Measurements from ENCODE around the gene MTREX.

The MTREX gene

DNA sequence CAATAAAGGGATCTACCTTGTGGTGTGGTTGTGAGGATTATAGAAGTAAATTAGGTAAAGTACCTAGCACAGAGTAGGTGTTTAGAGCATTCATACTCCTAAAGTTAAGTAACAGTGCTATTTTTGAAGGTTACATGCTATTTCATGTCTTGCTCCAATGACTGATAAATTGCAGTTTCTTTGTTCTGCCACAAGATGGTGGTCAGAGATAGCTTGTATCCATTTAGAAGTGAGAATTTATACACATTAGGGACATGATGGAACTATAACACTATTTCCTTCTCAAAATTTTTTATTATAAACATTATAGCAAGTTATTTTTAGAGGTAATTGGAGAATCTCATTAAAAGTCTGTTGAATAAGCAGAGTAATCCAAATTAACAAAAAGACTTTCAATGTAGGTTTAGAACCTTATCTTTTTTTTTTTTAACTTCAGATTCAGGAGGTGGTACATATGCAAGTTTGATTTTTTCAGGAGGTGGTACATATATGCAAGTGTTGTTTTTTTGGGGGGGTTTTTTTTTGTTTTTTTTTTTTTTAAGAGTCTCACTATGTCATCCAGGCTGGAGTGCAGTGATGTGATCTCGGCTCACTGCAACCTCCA lies 17.1 kb downstream of the MTREX start:
- DNase-seq (ENCODE audit: low spot score), result peak; percentile 31

- DNase-seq (ENCODE audit: low spot score), result no peak
Measured at GRCh38 chr5:55325621-55326020, 17.8 kb downstream of the MTREX start.

- no peak for DNase-seq (ENCODE audit: low spot score)
Measured at GRCh38 chr5:55327281-55327680, 19.5 kb downstream of the MTREX start.

DNA sequence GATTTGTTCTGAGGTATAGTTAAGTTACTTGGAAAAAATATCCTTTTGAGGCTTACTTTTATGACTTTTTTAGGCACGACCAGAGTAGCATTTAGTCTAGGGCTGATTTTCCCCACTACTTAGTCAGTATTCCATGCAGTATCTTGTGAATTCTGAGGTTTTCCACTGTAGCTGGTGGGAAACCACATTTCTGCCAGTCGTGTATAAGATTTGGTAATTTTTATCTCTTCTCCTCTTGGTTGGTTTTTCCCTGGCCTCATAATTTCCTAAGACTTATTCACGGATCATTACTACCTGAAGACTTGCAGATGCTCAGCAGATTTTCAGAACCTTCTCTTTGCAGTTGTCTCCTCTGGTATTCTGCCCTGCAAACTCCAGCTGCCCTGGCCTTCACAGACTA lies 23.5 kb downstream of the MTREX start:
- DNase-seq (ENCODE audit: low spot score), result no peak

DNA sequence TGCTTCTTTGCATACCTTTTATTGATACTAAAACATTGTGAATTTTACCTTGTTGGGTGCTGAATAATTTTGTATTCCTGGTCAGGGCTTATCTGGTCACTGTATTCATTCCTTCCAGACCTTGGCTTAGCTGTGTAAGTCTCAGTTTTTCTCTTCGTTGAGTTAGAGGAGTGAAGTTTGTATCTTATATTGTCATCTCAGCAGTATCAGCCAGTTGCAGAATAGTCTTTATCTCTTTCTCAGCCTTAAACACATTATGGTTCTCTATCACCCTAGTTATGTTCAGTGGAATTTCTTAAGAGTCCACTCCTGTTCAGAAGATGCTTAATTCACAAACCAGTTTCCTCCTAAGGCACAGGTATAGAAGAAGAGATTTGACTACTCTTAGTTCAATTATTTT lies 25.2 kb downstream of the MTREX start:
- DNase-seq (ENCODE audit: low spot score), result no peak

- DNase-seq (ENCODE audit: low spot score), result no peak
Measured at GRCh38 chr5:55333811-55334210, 26.0 kb downstream of the MTREX start.

DNA sequence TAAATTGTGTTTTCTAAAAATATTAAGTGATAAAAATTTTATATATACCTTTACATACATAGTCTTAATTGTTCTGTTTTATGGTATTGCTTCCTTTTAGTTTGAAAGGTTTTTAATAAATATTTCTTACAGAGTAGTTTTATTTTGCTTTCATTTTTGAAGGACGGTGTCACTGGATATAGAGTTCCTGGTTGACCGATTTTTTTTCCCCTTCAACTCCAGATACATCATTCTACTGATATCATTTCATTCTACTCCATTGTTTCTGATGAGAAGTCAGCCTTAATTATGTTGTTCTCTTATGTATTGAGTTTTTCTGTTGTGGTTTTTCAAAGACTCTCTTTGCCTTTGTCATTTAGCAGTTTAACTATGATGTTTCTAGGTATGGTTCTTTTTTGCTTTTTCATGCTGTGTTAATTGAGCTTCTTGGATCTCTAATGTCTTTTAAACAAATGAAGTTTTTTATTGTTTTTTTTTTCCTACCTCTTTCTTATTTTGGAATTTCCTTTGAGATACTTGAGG lies 30.4 kb downstream of the MTREX start:
- no peak for DNase-seq (ENCODE audit: low spot score)

GRCh38 chr5:55338810-55339243 lies 31.0 kb downstream of the MTREX start:
- no peak for DNase-seq (ENCODE audit: low spot score)

DNA sequence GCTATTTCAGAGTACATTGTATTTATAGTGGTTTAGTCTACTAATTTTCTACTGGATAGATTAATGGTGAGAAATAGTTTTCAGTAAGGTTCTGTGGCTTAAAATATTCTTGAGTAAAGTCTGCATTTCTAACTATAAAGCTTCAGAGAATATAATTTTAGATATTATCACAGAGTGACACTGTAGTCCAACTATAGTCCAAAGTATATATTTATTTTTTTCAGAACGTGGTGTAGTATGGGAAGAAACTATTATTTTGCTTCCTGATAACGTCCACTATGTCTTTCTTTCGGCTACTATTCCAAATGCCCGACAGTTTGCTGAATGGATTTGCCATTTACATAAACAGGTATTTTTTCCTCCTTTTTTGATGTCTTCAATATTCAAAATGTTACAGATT lies 35.3 kb downstream of the MTREX start:
- DNase-seq (ENCODE audit: low spot score), result no peak

- no peak for DNase-seq (ENCODE audit: low spot score)
Measured at GRCh38 chr5:55343609-55344008, 35.8 kb downstream of the MTREX start.

- peak; percentile 10 for DNase-seq (ENCODE audit: low spot score)
Measured at GRCh38 chr5:55344392-55344992, 36.7 kb downstream of the MTREX start.

DNA sequence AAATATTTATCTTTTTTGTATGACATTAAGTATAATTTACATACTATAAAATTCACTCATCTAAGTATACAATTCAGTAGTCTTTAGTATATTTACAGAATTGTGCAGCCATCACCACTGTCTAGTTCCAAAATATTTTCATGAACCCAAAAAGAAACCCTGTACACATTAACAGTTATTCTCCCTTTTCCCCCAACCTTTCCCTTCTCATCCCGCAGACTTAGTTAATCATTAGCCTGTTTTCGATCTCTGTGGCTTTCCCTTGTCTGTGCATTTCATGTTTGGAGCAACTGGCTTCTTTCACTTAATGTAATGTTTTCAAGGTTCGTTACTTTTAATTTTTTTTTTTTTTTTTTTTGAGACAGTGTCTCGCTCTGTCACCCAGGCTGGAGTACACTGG lies 37.5 kb downstream of the MTREX start:
- no peak for DNase-seq (ENCODE audit: low spot score)

DNA sequence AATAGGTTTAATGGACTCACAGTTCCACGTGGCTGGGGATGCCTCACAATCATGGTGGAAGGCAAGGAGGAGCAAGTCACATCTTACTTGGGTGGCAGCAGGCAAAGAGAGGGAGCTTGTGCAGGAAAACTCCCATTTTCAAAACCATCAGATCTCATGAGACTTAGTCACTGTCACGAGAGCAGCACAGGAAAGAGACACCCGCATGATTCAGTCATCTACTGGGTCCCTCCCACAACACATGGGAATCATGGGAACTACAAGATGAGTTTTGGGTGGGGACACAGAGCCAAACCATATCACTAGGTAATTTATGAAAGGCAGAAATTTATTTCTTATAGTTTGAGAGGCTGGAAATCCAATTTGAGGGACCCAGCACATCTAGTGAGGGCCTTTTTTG lies 40.0 kb downstream of the MTREX start:
- no peak for DNase-seq (ENCODE audit: low spot score)

DNA sequence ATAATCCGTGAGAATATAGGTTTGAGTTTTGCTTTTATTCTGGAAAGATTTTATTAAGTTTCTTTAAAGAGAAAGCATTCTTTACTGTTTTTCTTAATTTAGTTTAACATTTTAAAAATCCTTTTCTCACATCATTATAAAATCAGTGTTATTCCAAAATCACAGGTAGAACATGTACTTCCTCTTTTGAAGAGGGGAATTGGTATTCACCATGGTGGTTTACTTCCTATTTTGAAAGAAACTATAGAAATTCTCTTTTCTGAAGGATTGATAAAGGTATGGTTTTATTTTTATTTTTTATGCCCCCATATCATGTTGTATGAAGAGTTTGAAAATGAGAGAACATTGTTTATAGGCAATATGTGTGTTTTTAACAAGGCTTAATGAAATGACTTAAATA lies 43.0 kb downstream of the MTREX start:
- no peak for DNase-seq (ENCODE audit: low spot score)

DNA sequence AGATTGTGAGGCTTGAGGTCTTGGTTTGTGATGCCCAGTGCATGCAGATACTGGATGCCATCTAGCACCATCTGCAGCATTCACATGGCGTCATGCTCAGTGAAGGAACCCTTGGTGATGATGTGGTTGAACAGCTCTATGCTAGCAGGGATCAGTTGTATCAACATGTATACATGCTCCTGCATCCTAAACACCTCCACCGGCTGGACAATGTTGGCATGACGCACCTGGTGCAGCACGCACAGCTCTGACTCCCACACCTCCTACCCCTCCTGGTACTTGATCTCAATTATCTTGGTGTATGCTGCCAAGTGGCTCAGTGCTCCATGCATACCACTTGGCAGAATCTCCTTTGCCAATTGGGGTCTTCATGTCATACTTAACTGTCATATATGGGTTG lies 49.1 kb downstream of the MTREX start:
- no peak for DNase-seq (ENCODE audit: low spot score)

DNA sequence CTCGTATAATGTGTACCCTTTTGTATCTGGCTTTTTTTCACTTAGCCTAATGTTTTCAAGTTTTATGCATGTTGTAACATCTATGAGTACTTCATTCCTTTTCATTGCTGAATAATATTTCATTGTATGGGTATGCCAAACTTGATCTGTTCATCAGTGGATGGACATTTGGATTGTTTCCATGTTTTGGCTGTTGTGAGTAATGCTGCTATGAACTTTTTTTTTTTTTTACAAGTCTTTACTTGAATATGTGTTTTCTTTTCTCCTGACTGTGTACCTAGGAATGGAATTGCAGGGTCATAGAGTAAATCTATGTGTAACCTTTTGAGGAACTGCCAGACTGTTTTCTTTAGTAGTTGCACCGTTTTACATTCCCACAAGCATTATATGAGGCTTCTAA lies 52.4 kb downstream of the MTREX start:
- no peak for DNase-seq (ENCODE audit: low spot score)

GRCh38 chr5:55363856-55364255 lies 56.1 kb downstream of the MTREX start:
- no peak for DNase-seq (ENCODE audit: low spot score)

- DNase-seq (ENCODE audit: low spot score), result no peak
Measured at GRCh38 chr5:55364537-55365055, 56.8 kb downstream of the MTREX start.

DNA sequence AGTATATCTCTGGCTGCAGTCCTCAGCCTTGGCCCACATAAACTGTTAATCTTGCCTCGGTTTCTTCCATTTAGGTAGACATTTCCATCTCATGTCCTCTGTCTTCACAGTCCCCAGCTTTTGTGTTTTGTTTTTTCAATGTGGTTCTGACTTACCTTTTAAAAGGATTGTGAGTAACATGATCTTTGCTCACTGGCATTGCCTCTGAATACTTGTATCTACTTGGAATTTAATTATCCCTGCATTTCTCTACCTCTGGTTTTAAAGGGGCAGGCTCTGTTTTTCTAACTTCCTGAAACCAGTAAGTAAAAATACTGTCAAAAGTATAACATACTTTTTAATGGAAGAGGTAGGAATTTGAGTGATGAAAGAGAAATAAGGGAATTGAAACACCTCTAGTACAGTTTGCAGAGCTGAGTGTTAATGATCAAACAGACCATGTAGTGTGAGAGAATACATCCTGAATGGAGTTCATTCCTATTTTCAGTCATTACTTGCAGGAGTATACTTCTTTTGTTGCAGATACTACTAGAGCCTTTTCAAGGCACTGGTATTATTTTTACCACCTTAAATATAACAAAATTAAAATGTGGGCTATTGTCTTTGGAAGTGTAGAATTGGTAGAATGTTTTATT lies 62.6 kb downstream of the MTREX start:
- no peak for DNase-seq (ENCODE audit: low spot score)

DNA sequence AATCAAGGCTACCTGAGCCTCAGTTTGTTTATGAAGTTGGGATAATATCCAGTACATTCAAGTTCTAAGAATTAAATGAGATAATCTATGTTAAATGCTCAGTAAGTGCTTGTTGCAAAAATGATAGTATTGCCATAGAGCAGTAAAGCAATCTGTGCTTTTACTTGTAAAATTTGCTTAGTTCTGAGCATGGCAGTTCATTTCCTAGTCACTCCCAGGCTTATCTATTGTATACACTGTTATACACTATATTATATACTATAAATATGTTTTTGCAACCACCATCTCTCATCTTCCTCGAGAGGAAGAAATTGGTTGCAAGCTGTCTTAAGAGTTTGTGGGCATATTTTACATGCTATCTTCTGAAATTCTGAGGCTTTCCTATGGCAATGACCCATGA lies 63.4 kb downstream of the MTREX start:
- DNase-seq (ENCODE audit: low spot score), result no peak

GRCh38 chr5:55372130-55372925 lies 64.5 kb downstream of the MTREX start:
- no peak for DNase-seq (ENCODE audit: low spot score)

GRCh38 chr5:55377810-55378209 lies 70.0 kb downstream of the MTREX start:
- no peak for DNase-seq (ENCODE audit: low spot score)

- DNase-seq (ENCODE audit: low spot score), result no peak
Measured at GRCh38 chr5:55383254-55383653, 75.5 kb downstream of the MTREX start.
